Measurements from ENCODE around the gene GATAD2B. TPM values are rescaled to one million over a fixed set of nuclear protein-coding genes. Genes with fewer than 3 reads are reported as not detected.
"Not testable (repeated sequence)": the region's sequence is repeated elsewhere in the genome, so short reads cannot be mapped to it uniquely, and the experiment has no call there.

Gene GATAD2B
- total RNA-seq, 1 experiment from 2014 or later, result 8.7 TPM

- DNase-seq (ENCODE audit: low read depth), result not testable (repeated sequence)
Measured at GRCh38 chr1:153833968-153834367, 88.8 kb downstream of the GATAD2B start.

- DNase-seq (ENCODE audit: low read depth), result no peak
Measured at GRCh38 chr1:153833171-153833570, 89.6 kb downstream of the GATAD2B start.

GRCh38 chr1:153832293-153832692, 90.5 kb downstream of the GATAD2B start:
- DNase-seq (ENCODE audit: low read depth), result no peak

- no peak for DNase-seq (ENCODE audit: low read depth)
Measured at GRCh38 chr1:153831026-153831425, 91.7 kb downstream of the GATAD2B start.

GRCh38 chr1:153827168-153827964, 95.4 kb downstream of the GATAD2B start:
- no peak for DNase-seq (ENCODE audit: low read depth)

GRCh38 chr1:153818876-153819275, 103.9 kb downstream of the GATAD2B start:
- no peak for DNase-seq (ENCODE audit: low read depth)

GRCh38 chr1:153816283-153816889, 106.4 kb downstream of the GATAD2B start:
- no peak for DNase-seq (ENCODE audit: low read depth)

GRCh38 chr1:153805886-153806719, 116.7 kb downstream of the GATAD2B start:
- no peak for DNase-seq (ENCODE audit: low read depth)

GRCh38 chr1:153805042-153805745, 117.6 kb downstream of the GATAD2B start:
- DNase-seq (ENCODE audit: low read depth), result peak; percentile 95

- no peak for DNase-seq (ENCODE audit: low read depth)
Measured at GRCh38 chr1:153804112-153804511, 118.7 kb downstream of the GATAD2B start.

- no peak for DNase-seq (ENCODE audit: low read depth)
Measured at GRCh38 chr1:153803470-153804056, 119.2 kb downstream of the GATAD2B start.

GRCh38 chr1:153801786-153802697, 120.7 kb downstream of the GATAD2B start:
- no peak for DNase-seq (ENCODE audit: low read depth)

- no peak for DNase-seq (ENCODE audit: low read depth)
Measured at GRCh38 chr1:153801028-153801625, 121.6 kb downstream of the GATAD2B start.

GRCh38 chr1:153800516-153800915, 122.3 kb downstream of the GATAD2B start:
- no peak for DNase-seq (ENCODE audit: low read depth)

- no peak for DNase-seq (ENCODE audit: low read depth)
Measured at GRCh38 chr1:153799566-153800465, 123.0 kb downstream of the GATAD2B start.

GRCh38 chr1:153799016-153799415, 123.8 kb downstream of the GATAD2B start:
- no peak for DNase-seq (ENCODE audit: low read depth)

GRCh38 chr1:153798468-153798780, 124.3 kb downstream of the GATAD2B start:
- DNase-seq (ENCODE audit: low read depth), result no peak

GRCh38 chr1:153796786-153797659, 125.7 kb downstream of the GATAD2B start:
- peak; percentile 68 for DNase-seq (ENCODE audit: low read depth)

Measured in M059J (cell line).